Measurements from ENCODE around the gene TEX13D.
"Not testable (repeated sequence)": the region's sequence is repeated elsewhere in the genome, so short reads cannot be mapped to it uniquely, and the experiment has no call there.

The TEX13D gene

DNA sequence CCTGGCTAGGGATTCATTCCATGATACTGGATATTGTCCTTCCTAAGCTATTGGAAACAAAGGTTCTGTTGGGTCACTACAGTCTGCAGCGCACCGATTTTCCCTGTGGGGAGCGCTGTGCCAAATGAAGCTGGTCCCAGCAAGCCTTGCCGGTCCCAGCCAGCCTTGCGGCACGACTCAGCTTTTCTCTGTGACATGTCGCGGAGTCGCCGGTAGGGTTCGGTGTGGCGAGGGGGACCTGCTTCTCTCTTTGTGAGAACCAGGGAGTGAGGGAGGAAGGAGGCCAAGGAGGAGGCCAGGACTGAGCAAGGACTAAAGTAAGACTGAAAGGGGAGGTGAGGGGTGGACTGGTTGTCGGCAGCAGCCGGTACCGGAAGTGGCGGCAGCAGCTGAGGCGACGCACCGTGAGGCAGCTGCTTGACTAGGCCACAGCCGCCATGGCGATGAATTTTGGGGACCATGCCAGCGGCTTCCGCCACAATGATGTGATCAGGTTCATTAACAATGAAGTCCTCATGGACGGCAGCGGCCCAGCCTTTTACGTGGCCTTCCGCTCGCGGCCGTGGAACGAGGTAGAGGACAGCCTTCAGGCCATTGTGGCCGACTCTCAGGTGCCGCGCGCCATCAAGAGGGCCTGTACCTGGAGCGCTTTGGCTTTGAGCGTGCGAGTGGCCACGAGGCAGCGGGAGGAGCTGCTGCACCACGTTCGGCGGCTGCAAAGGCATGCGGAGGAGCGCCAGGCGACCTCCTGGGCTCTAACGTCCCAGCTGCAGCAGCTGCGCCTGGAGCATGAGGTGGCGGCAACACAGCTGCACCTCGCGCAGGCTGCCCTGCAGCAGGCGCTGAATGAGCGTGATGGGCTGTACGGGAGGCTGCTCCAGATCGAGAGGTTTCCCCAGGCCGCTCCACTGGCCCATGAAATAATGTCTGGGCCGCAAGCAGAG lies at the start of gene TEX13D:
TSS of gene TEX13D (plus strand) at position 180 of the 944 bp plus-strand sequence. CDS start at position 438, 258 bp downstream.
- no peak for DNase-seq

DNA sequence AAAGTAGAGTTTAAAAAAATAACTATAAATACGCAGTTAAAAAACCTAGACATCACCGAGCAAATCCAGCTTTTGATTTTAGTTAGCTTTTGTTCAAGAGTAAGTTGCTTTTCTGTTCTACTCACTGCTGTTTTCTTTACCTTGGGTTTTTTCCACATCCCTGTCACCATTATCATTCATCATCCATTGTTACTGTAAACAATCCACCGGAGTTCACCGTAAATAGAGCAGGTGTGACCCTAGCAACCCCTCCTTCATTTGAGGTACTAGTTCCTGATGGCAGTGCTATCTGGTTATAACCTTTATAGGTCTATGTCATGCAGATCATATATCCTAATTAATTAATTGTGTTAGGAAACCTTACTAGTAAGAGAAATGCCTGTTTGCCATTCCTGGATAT lies 43.0 kb upstream of the TEX13D start:
- no peak for DNase-seq

GRCh38 chrX:124293810-124294209 lies 38.6 kb upstream of the TEX13D start:
- no peak for DNase-seq

GRCh38 chrX:124299323-124299722 lies 33.1 kb upstream of the TEX13D start:
- not testable (repeated sequence) for DNase-seq

DNA sequence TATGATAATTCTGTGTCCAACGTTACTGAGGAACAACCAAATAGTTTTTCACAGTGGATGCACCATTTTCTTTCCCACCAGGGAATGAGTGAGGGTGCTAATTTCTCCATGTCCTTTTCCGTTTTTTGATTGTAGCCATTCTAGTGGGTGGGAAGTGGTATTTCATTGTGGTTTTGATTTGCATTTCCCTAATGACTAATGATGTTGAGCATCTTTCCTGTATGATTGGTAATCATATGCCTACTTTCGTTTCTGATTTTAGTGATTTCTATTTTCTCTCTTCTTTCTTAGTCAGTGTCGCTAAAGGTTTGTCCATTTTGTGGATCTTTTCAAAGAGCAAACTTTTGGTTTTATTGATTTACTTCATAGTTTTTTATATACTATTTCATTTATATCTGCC lies 32.1 kb upstream of the TEX13D start:
- no peak for DNase-seq

DNA sequence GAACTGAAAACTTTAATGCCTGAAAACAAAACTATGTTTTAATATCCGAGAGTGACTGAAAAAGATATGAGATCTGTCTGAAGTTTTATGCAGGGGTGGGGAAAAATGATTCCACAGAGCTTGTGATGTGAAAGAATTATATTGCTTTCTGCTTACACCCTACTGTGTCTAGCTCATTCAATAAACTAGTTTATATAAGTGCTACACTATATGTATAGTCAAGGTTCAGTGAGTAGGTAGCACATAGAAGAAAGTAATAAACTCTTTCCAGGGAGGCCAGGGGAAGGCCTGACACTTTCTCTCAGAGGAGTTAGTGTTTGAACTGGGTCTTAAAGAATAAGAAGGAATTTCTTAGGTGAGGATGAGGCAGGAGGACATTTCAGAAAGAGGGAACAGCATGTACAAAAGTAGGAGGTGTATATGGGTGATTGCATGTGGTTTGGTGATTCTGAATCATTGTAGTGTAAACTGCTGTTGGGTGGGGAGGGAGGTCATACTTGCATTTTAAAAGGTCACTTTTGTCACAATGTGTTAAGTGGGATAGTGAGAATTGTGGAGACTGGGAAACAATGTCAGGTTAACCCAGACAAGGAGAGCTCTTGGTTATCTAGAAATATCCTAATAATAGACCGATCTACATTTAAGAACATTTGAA lies 25.1 kb upstream of the TEX13D start:
- no peak for DNase-seq

DNA sequence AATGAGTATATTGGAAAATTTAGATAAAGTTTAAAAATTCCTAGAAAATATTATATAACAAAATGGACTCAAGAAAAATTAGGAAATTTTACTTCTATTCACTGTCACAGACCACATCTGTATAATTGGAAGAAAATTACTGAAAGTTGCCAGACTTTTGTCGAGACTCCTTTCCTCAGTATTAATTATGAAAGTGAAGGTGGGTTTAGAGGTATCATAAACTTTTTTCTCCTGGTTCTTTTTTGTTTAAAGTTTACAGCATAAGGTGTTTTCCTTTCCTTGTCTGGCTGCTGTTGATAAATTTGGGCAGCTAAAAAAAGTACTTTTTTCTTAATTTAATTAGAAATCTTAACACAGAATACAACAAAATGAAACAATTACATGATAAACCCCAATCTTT lies 6.7 kb upstream of the TEX13D start:
- DNase-seq, result no peak

GRCh38 chrX:124328765-124329164 lies 3.7 kb upstream of the TEX13D start:
- no peak for DNase-seq

GRCh38 chrX:124333862-124334261 lies 1.4 kb downstream of the TEX13D start:
- no peak for DNase-seq

DNA sequence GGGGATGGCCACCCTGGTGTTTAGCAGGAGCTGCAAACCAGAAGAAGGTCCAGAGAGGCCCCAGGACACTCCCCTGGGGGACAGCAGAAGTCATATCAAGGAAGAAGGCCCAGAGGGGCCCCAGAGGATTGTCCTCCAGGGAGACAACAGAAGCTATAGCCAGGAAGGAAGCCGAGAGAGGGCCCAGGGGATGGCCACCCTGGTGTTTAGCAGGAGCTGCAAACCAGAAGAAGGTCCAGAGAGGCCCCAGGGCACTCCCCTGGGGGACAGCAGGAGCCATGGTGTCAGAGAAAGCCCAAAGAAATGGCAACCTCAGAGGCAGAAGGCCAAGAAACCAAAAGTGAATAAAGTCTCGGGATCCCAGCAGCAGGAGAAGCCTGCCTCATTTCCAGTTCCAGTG lies 2.1 kb downstream of the TEX13D start:
- DNase-seq, result not testable (repeated sequence)

DNA sequence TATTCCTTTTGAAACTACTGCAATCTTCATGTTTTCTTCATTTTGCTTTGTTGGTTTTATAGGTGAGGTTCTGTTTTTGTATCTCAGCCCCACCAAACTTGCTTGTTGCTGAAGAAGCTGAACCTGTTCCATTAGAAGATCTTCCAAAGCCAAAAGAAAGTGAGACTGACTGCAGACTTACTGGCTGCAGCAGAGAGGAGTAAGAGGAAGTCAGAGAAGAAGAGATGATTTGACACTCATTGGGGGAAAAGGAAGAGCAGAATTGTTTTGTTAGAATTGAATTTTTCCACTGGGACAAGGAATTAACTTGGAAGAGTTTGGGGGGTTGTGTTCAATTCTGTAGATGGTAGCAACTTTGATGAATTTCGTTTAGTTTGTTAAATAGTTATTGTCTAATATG lies 3.1 kb downstream of the TEX13D start:
- DNase-seq, result no peak

- DNase-seq, result no peak
Observed at GRCh38 chrX:124337916-124338315, 5.5 kb downstream of the TEX13D start.

GRCh38 chrX:124338733-124339514 lies 6.5 kb downstream of the TEX13D start:
- DNase-seq, result no peak

DNA sequence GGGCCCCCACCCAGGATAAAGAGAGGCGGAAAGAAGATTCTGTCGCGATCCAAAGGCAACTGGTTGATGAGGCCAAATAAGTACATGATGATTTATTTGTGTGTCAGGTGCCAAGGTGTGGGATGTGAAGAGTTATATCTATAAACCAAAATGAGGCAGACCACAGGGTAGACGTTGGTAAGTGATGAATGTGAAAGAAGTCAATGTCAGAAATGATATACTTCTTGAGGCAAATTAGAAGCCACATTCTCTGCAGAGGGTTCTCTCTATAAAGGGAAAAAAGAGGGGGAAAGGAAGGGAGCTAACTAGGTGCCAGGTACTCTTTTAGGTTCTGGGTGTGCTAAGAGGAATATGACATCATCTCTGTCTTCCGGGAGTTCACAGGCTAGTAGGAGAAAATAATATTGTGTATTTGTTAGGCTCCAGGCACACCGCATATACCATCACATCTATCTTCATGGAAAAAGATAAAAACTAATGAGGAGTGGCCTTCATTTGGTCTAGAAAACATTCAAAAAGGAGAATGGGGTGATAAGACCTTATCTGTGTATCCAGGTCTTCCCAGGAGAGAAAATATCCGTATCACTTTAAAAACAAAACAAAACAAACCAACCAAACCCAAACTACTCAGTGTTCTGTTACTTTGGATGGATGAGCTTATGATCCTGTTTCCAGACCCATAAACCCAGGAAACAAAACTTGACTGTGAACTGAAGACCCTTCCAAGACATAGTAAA lies 9.1 kb downstream of the TEX13D start:
- no peak for DNase-seq

DNA sequence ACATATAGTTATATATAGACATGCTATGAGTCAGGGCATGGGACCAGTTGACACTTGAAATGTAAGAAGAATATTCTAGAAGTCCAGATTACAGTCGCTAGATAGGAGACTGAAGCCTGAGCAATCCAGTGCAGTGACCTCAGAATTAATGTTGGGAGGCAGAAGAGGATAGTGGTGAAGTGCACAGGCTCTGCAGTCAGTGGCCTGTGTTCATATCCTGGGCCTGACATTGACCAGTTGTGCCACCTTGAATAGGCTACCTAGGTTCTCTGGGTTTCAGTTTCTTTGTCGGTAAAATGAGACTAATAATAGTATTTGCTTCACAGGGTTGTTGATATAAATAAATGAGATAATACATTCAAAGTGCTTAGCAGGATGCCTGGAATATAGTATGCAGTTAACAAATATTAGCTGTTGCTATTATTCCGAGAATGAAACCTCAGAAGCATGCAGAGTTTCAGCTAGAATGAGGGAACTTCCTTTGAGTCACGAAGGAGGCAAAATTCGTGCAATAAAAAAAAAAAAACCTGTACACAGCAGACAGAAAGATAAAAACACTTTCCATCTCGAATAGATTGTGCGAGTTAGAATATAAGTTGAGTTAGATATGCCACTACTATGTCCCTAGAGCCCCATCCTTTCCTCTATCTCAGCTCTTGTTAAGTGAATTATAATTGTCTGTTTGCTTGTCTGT lies 9.9 kb downstream of the TEX13D start:
- DNase-seq, result no peak

DNA sequence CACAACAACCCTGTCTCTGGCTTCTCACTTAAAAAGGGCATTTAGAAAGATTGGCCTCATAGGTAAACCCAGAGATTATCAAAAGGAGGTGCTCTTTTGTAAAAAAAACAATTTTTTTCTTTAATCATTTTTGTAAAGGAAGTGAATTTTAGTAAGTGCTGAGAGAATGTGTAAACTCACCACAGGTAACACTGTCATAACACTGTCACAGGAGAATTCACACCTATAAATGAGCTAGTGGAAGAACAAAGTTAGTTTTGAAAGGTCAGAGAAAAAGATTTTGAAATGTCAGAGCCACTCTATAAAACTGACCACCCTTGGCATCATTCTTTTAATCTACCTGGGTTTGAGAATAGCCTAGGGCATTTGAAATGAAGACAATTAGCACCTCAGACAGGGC lies 10.6 kb downstream of the TEX13D start:
- no peak for DNase-seq

DNA sequence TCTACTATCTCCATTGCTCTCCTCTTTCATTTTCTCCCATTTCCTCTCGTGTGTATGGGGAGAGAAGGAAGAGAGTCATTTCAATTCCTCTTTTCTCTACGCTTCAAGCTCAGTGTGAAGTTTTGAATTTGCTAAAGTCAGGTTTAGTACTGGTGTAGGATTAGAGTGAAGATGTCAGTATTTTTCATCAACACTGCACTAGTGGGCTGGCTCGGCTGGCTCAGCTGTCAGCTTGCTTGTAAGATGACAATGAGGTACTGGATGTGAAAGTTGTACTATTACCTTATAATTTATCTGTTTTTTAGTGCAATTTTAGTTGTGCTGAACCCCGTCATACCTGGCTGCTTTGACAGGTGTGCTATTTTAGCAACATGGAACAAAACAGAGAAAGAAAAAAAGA lies 11.8 kb downstream of the TEX13D start:
- DNase-seq, result no peak

DNA sequence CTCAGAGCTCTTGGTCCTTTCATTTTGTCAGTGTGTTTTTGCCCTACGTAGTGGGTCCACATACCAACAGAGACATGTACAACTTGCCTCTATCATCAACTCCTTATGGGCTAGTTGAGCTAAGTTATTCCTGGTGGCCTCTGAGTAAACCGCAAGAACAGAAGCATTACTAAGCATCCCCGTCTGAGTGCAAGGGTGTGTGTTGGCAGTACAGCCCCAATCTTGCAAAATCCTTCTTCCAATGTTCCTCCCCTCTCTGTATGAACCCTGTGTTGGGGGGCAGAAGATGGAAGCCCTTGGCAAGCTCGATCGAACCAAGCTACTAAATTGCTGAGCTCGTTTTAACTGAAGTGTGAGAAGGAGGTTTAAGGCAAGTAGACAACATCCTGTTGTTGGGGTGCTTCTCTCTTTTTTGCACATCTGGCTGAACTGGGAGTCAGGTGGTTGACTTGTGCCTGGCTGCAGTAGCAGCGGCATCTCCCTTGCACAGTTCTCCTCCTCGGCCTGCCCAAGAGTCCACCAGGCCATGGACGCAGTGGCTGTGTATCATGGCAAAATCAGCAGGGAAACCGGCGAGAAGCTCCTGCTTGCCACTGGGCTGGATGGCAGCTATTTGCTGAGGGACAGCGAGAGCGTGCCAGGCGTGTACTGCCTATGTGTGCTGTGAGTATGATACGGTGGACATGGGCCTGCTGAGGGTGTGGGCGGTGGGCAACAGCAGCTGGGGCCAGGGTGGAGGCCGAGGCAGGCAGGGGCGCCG lies 13.8 kb downstream of the TEX13D start, which contains the start of gene SH2D1A:
TSS of gene SH2D1A (plus strand) at position 447 of the 760 bp plus-strand sequence. CDS start at position 527, 80 bp downstream.
- no peak for DNase-seq

DNA sequence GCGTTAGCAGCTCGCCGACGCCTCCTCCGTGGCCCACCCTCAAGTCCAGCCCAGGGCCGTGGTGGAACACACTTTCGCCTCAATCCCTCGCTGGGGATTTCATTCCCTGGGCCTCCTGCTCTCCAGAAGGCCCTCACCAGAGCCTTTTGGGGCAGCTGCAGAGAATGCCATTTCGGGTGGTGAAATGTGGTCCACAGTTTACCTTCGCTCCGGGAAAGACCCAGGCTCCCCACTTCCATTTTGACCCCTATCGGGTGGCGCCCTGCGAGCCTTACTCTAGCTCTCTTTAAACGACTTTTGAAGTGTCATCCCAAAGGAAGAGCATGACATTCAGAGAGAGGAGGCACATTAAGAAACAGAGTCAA lies 14.4 kb downstream of the TEX13D start:
- no peak for DNase-seq

DNA sequence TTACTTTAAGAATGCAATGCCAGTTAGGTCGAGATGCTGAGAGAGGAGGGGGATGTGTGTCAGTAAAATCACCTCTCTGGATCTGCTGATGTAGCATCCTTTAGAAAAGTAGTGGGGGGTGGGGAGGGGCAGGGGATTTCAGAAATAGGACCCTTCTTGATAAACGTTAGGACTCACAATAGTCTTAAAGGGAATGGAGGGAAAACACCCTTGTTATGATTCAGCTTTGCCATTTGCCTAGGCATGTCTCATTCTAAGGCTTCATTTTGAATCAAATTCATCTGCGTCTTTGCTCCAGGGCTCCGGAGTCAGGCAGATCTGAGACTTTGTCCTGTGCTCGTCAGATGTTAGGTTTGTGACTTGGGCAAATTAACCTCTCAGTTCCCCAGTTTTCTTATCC lies 14.8 kb downstream of the TEX13D start:
- DNase-seq, result no peak

DNA sequence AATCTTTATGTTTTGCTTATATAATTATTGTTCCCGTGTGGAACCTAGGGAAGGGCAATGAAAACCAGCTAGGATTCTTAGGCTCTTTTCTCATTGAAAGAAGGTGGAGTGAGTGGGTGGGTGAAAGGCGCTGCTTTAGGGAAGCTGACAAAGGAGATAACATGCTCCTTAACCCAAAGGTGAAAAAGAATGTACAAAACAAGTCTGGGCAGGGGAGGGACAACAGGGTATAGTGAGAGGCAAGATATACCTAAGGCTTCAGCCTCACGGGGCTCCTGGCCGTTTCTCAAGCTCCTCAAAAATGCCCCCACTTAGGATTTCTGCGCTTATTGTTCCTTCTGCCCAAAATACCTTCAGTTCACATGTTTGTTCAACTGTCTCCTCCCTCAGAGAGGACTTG lies 15.7 kb downstream of the TEX13D start:
- no peak for DNase-seq

Measured in RPMI8226 (cell line).